ENCODE measurements around the gene CRELD2.
A peak's percentile ranks its signal among the peaks of the same experiment; 100 is the strongest.

CRELD2 gene

DNA sequence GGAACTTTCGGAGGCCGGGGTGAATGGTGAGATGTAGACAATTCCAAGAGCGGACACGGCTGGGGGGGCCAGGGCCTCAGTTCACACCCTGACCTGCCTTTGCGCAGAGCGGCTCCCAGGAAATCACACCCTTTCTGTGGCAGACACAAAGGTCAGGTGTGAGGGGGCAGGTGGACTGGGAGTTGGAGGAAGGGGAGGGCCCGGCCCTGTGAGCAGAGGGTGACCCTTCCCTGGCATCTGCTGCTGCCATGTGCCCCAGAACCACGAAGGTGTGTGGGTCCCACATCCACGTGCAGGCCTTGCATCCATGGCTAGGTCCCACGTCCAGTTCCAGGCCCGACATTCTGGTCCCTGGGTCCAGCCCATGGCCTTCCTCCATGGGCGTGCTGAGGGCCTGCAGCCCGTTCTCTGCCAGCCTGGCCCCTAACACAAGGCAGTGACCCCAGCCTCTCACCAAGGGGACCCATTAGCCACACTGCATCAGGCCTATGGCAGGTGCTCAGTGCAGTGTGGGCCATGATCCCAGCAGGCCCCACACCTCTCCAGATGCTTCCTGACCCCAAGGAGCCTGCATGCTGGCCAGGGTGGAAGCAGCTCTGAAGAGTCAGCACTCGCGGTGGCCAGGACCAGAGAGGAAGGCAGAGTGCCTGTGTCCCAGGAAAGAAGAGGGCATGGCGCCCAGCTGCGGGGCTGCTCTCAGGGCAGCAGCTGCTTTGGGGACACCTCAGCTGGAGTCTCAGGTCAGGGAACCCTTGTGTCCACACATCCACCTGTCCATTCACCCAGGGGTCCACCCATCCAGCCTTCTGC, 23.3 kb downstream of the CRELD2 start:
- H2AK5ac ChIP-seq (ENCODE audit: low read depth, low read length), result peak overlapping the region; percentile 64
- no peak overlapping the region for H3K27ac ChIP-seq (replicated peaks; ENCODE audit: low read length)
- peaks cover 0 to 5% (median 0%) of the 10 kb centered on the region in 3 experiments for H3K27me3 ChIP-seq (ENCODE audit: control insufficient read depth in 3 of 3, insufficient read depth in 3 of 3, low read depth in 1 of 3, low read length in 3 of 3)
- H3K4ac ChIP-seq (ENCODE audit: low read length), result no peak overlapping the region
- H3K36me3 ChIP-seq (replicated peaks in 1 of 2; ENCODE audit: control insufficient read depth in 2 of 2, insufficient read depth in 2 of 2, low read length in 2 of 2), result no peaks in the 10 kb centered on the region
- no peak overlapping the region for H3K14ac ChIP-seq (ENCODE audit: low read length)
- no peak overlapping the region for H3K4me2 ChIP-seq (ENCODE audit: insufficient read depth, low read length, poor library complexity, severe bottlenecking)
- H3K9me3 ChIP-seq (replicated peaks in 1 of 2; ENCODE audit: control insufficient read depth in 2 of 2, insufficient read depth in 1 of 2, low read depth in 1 of 2, low read length in 2 of 2), result no peaks in the 10 kb centered on the region
- no peak overlapping the region for H4K91ac ChIP-seq (ENCODE audit: low read depth, low read length, poor library complexity)
- H2BK5ac ChIP-seq (ENCODE audit: low read length), result no peak overlapping the region
- peak overlapping the region; percentile 44 for H3K18ac ChIP-seq (ENCODE audit: low read length)
- no peak overlapping the region for H2BK120ac ChIP-seq (ENCODE audit: low read depth, low read length)
- no peak overlapping the region for H4K8ac ChIP-seq (ENCODE audit: low read depth, low read length)
- H3K23ac ChIP-seq (ENCODE audit: low read depth, low read length, poor library complexity), result no peak overlapping the region
- no peak overlapping the region for H2AFZ ChIP-seq (ENCODE audit: low read length)
- DNase-seq (ENCODE audit: low spot score), result no peak
- H3K4me1 ChIP-seq (ENCODE audit: control insufficient read depth in 2 of 2, insufficient read depth in 1 of 2, low read depth in 1 of 2, low read length in 2 of 2), result peaks cover 7 to 18% of the 10 kb centered on the region in 2 donors
- H2BK12ac ChIP-seq (ENCODE audit: low read length), result peak overlapping the region; percentile 89
- H3K4me3 ChIP-seq (ENCODE audit: low read length in 2 of 2), result no peak overlapping the region
- H3K9ac ChIP-seq (ENCODE audit: low read depth, low read length, poor library complexity), result peak overlapping the region; percentile 51
- no CpG with 5 or more reads among the region's 17 CpGs for WGBS, 2 donors (ENCODE audit: extremely low coverage in 2 of 2, insufficient read length in 2 of 2, insufficient replicate concordance in 1 of 2)
- no peaks in the 10 kb centered on the region for H3K79me1 ChIP-seq (ENCODE audit: low read depth, low read length)
- peak overlapping the region; percentile 83 for H2BK15ac ChIP-seq (ENCODE audit: low read length)

DNA sequence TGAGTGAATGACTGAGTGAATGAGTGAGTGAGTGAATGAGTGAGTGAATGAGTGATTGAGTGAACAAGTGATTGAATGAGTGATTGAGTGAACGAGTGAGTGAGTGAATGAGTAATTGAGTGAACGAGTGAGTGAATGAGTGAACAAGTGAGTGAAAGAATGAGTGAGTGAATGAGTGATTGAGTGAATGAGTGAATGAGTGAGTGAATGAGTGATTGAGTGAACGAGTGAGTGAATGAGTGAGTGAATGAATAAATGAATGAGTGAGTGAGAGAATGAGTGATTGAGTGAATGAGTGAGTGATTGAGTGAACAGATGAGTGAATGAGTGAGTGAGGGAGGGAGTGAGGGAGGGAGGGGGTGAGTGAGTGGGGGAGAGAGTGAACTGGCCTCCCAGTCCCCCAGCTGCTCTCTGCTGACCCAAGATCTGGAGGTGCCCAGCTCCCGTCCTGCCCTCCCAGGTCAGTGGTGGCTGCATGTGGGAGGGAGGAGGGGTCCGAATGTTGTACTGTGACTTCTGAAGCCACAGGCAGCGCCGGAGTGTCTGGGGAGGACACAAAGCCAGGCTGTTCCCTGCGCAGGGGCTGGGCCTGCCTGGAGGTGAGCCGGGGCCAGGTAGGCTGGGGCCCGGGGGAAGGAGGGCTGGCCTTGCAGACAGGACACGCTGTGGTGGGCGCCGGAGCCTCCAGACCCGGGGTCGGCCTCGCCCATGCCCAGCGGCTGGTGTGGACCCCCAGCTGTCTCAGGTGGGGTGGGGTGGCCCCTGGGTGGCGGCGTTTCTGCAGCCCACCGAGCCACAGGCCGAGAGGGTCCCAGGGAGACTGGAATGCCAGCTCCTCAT, 24.4 kb downstream of the CRELD2 start:
- Histone ChIP-seq H3K18ac (ENCODE audit: low read length) (peak overlapping the region; percentile 84), H3K4me1 (ENCODE audit: control insufficient read depth in 2 of 2, insufficient read depth in 1 of 2, low read depth in 1 of 2, low read length in 2 of 2) (peaks cover 8 to 22% of the 10 kb centered on the region in 2 donors), H3K27me3 (ENCODE audit: control insufficient read depth in 3 of 3, insufficient read depth in 3 of 3, low read depth in 1 of 3, low read length in 3 of 3) (no peaks in the 10 kb centered on the region), H3K23ac (ENCODE audit: low read depth, low read length, poor library complexity) (no peak overlapping the region), H3K79me1 (ENCODE audit: low read depth, low read length) (no peaks in the 10 kb centered on the region), H3K14ac (ENCODE audit: low read length) (peak overlapping the region; percentile 6), H2BK5ac (ENCODE audit: low read length) (no peak overlapping the region), H3K36me3 (replicated peaks in 1 of 2; ENCODE audit: control insufficient read depth in 2 of 2, insufficient read depth in 2 of 2, low read length in 2 of 2) (no peaks in the 10 kb centered on the region), H3K4ac (ENCODE audit: low read length) (no peak overlapping the region), H3K9me3 (replicated peaks in 1 of 2; ENCODE audit: control insufficient read depth in 2 of 2, insufficient read depth in 1 of 2, low read depth in 1 of 2, low read length in 2 of 2) (no peaks in the 10 kb centered on the region), H4K8ac (ENCODE audit: low read depth, low read length) (no peak overlapping the region), H2BK12ac (ENCODE audit: low read length) (peak overlapping the region; percentile 46), H3K9ac (ENCODE audit: low read depth, low read length, poor library complexity) (peak overlapping the region; percentile 50), H2BK15ac (ENCODE audit: low read length) (peak overlapping the region; percentile 59), H4K91ac (ENCODE audit: low read depth, low read length, poor library complexity) (peak overlapping the region; percentile 69), H2AK5ac (ENCODE audit: low read depth, low read length) (peak overlapping the region; percentile 93), H3K4me2 (ENCODE audit: insufficient read depth, low read length, poor library complexity, severe bottlenecking) (no peak overlapping the region), H3K4me3 (ENCODE audit: low read length in 2 of 2) (no peak overlapping the region), H3K27ac (replicated peaks; ENCODE audit: low read length) (no peak overlapping the region), H2AFZ (ENCODE audit: low read length) (no peak overlapping the region), H2BK120ac (ENCODE audit: low read depth, low read length) (no peak overlapping the region)
- 100% methylated on average over 3 of the region's 21 CpGs for WGBS, 2 donors (ENCODE audit: extremely low coverage in 2 of 2, insufficient read length in 2 of 2, insufficient replicate concordance in 1 of 2)
- no peak for DNase-seq (ENCODE audit: low spot score)

DNA sequence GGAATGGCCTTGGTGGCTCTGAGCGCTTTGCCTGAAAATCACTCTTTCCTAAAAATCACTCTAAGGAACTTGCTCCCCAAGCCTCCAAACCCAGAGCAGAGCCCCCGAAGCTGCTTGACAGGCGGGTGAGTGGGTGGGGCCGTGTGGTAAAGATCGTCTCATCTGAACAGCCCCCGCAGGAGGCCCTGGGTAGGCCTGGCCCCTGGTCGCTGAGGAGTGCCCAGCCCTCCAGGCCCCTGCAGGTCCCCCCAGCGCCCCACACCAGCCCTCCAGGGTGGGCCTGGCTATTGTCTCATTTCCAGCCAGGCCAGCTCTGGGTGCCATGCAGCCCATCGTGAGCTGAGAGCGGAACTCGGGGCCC, 25.0 kb downstream of the CRELD2 start:
- Histone ChIP-seq H3K9ac (ENCODE audit: low read depth, low read length, poor library complexity) (no peak overlapping the region), H3K9me3 (replicated peaks in 1 of 2; ENCODE audit: control insufficient read depth in 2 of 2, insufficient read depth in 1 of 2, low read depth in 1 of 2, low read length in 2 of 2) (no peaks in the 10 kb centered on the region), H3K23ac (ENCODE audit: low read depth, low read length, poor library complexity) (no peak overlapping the region), H4K91ac (ENCODE audit: low read depth, low read length, poor library complexity) (no peak overlapping the region), H2AFZ (ENCODE audit: low read length) (no peak overlapping the region), H2BK12ac (ENCODE audit: low read length) (no peak overlapping the region), H3K4me2 (ENCODE audit: insufficient read depth, low read length, poor library complexity, severe bottlenecking) (no peak overlapping the region), H3K14ac (ENCODE audit: low read length) (no peak overlapping the region), H3K18ac (ENCODE audit: low read length) (peak overlapping the region; percentile 64), H3K4me1 (ENCODE audit: control insufficient read depth in 2 of 2, insufficient read depth in 1 of 2, low read depth in 1 of 2, low read length in 2 of 2) (peaks cover 8 to 21% of the 10 kb centered on the region in 2 donors), H2BK15ac (ENCODE audit: low read length) (peak overlapping the region; percentile 67), H3K36me3 (replicated peaks in 1 of 2; ENCODE audit: control insufficient read depth in 2 of 2, insufficient read depth in 2 of 2, low read length in 2 of 2) (no peaks in the 10 kb centered on the region), H4K8ac (ENCODE audit: low read depth, low read length) (no peak overlapping the region), H2AK5ac (ENCODE audit: low read depth, low read length) (peak overlapping the region; percentile 93), H3K4me3 (ENCODE audit: low read length in 2 of 2) (no peak overlapping the region), H3K27ac (replicated peaks; ENCODE audit: low read length) (no peak overlapping the region), H3K27me3 (ENCODE audit: control insufficient read depth in 3 of 3, insufficient read depth in 3 of 3, low read depth in 1 of 3, low read length in 3 of 3) (no peaks in the 10 kb centered on the region), H3K79me1 (ENCODE audit: low read depth, low read length) (no peaks in the 10 kb centered on the region), H2BK5ac (ENCODE audit: low read length) (no peak overlapping the region), H3K4ac (ENCODE audit: low read length) (no peak overlapping the region), H2BK120ac (ENCODE audit: low read depth, low read length) (no peak overlapping the region)
- DNase-seq (ENCODE audit: low spot score), result no peak
- no CpG with 5 or more reads among the region's 11 CpGs for WGBS, 2 donors (ENCODE audit: extremely low coverage in 2 of 2, insufficient read length in 2 of 2, insufficient replicate concordance in 1 of 2)
